NCI-H774 (cell line): ENCODE data around the gene SLC5A4.

Experiments
- DNase-seq: peaks from one replicate; lab custom pipeline; 2025; lab: John Stamatoyannopoulos, UW

The SLC5A4 gene

DNA sequence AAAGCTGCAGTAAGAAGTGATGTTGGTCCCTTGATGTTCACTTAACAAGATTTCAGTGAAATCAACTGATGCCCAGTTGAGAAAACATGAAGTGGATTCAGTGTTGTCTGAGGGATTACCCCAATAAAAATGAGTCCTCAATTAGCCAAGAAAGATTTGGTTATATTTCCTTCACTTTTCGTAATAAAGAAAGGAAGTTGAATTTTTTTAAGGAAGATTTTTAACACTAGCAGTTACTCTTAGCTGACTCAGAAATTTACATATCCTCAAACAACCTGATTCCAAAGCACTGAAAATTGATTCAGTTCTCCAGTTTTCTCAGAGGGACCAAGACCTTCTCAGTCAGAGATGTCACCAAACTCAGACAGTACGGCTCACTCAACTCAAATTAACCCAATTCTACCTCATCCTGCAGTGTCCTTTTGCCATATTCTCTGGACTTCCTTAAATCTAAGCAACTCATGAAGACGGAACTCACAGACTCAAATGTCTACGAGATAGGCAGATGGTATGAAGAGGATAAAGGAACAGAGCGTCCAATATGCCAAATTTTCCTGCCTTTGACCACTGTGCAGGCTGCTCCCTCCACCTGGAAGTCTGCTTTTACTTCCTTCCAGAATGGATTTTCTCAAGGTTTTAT lies 22.8 kb downstream of the SLC5A4 start:
- DNase-seq: no peak

DNA sequence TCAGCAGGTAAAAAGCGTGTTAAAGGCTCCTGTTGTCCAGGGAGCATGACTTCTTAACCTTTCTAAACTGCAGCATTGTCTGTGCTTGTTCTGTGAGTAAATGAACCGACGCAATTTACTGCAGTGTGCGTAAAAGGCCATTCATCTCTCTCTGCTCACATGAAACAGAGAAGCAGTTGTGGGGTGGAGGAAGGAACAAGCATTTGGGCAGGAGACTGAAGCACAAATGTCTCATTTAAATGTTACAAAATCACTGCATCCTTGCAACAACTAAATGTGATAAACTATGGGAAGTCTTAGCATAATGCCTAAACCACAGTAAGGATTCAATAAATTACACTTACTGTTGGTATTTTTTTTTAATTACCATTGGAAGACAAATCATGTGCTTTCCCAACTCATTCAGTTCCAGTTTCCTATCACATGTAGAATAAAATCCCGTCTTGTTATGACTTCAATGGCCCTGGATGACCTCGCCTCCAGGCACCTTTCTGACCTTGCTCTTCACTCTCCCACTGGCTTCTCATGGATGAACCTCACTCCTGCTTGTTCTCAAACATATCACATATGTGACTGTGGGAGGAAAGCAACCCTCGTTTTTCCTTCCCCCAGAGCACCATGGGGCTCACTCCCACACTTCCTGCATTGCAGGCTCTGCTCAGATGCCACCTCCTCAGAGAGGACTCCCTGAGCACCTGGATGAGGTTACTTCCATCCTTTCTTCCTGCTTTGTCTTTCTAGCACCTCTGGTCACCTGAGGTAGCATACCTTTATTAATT lies 28.6 kb downstream of the SLC5A4 start:
- DNase-seq: no peak

GRCh38 chr22:32222991-32223390 lies 32.2 kb downstream of the SLC5A4 start:
- DNase-seq: no peak

- no peak for DNase-seq
Measured at GRCh38 chr22:32219026-32219425, 36.1 kb downstream of the SLC5A4 start.

GRCh38 chr22:32218470-32218869 lies 36.7 kb downstream of the SLC5A4 start:
- no peak for DNase-seq

- DNase-seq: no peak
Measured at GRCh38 chr22:32217465-32217864, 37.7 kb downstream of the SLC5A4 start.

DNA sequence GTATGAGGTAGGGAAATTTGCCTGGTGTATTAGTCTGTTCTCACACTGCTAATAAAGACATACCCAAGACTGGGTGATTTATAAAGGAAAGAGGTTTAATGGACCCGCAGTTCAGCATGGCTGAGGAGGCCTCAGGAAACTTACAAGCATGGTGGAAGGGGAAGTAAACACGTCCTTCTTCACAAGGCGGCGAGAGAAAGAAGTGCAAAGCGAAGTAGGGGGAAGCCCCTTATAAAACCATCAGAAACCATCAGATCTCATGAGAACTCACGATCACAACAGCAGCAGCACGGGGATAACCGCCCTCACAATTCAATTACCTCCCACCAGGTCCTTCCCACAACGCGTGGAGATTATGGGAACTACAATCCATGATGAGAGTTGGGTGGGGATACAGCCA lies 38.2 kb downstream of the SLC5A4 start:
- DNase-seq: no peak

- no peak for DNase-seq
Measured at GRCh38 chr22:32211011-32211410, 44.1 kb downstream of the SLC5A4 start.

DNA sequence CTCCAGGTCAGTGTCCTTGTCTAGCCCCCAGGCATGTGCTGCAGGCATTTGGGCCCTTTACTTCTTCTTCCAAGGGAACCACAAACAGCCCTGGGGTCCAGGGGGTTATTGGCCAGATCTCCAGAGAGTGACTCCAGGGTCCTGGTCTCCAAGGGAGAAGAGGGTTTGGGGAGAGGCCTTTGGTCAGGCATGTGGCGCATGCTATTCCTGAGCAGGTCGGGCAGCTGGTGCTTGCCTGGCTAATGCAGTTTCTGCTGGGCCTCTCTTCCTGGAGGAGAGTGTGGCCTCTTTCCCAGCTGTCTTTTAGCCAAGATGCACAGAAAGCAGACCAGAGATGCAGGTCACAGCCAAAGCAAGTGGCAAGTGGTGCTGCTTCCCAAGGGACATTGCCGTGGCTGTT lies 46.5 kb downstream of the SLC5A4 start:
- no peak for DNase-seq

GRCh38 chr22:32207971-32208480 lies 47.1 kb downstream of the SLC5A4 start:
- no peak for DNase-seq

- peak; percentile 4 for DNase-seq
Measured at GRCh38 chr22:32206774-32207758, 48.1 kb downstream of the SLC5A4 start.

GRCh38 chr22:32205974-32206773 lies 49.0 kb downstream of the SLC5A4 start:
- DNase-seq: no peak

DNA sequence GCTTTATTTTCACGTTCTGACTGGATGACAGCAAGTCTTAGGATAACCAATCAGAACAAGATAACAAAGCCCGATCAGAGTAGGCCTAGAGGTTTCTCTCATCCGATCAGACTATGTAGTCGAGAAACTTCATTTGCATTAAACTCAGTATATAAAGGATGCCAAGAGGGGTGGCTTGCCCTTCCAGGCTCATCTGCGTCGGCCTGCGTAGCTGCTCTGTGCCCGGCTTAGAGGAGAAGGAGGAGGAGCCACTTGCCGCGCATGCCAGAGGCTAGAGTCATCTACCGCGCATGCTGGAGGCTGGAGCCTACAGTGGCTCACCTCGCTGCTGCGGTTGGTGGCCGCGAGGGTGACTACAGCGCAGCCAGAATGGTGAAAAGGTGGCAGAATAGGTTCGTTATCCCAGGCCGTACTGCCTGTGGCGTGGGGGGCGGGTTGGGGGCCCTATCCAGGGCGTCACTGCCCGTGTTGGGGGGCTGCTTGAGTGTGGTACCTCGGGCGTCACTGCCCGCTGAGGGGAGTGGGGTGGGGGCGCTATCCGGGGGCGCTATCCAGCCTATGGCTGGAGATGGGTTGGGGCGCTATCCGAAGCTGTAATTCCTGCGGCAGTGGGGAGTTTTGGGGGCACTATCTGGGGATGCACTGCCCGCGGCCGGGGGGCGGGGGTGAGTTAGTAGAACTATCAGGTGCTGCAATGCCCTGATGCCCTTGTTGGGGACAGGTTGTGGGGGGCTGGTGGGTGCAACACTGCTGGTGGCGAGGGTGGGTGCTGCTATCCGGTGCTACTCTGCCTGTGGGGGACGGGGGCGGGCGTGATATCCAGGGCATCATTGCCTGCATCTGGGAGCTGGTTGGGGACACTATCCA lies 50.1 kb downstream of the SLC5A4 start, which contains the start of gene RFPL2:
TSS of gene RFPL2 (minus strand) at position 218 of the 867 bp plus-strand sequence. CDS start 2,622 bp downstream, outside the sequence.
- no peak for DNase-seq

DNA sequence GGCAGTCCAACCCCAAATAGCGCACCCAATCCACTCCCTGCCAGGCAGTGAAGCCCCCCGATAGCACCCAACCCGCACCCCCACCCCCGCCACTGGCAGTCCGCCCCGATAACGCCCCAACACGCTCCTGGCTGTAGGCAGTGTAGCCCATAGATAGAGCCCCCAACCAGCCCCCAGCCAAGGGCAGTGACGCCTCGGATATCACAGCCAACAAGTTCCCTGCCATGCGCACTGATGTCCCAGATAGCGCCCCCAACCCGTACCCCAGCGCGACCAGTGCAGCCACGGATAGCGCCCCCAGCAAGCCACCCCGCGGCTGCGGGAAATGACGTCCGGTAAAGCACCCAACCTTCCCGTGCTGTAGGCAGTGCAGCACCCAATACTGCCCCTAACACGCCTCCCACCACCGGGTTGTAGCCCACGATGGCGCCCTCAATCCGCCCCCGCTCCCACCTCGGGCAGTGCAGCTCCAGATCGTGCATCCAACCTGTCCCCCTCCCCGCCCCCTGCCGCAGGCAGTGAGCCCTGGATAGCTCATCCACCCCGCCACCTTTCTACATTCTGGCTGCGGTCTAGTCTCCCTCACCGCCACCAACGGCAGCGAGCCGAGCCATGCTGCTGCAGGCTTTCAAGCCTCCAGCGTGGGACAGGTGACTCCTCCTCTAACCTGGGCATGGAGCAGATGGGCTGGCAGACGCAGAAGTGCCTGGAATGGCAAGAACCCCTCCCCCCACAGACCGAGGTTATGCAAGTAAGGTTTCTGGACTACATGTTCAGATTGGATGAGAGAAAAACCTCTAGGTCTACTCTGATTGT lies 50.9 kb downstream of the SLC5A4 start:
- peak; percentile 4 for DNase-seq

DNA sequence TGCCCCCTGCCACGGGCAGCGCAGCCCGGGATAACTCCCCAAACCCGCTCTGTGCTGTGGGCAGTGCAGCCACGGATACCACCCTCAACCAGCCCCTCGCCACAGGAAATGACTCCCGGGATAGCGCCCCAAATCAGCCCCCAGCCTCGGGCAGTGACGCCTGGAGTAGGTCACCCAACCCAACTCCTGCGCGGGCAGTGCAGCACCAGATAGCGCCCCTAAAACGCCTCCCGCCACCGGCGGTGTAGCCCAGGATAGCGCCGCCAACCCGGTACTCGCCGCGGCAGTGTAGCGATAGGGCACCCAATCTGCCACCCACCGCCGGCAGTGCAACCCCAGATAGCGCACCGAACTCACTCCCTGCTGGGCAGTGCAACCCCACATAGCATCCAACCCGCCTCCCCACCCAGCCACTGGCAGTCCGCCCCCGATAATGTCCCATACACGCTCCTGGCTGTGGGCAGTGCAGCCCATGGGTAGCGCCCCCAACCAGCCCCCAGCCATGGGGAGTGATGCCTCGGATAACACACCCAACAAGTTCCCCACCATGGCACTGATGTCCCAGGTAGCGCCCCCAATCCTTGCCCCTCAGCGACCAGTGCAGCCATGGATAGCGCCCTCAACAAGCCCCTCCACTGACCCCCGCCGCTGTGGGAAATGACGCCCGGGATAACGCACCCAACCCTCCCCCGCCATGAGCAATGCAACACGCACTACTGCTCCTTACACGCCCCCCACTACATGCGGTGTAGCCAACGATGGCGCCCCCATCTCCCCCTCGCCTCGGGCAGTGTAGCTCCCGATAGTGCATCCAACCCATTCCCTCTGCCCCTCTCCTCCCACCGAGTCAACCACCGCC lies 51.7 kb downstream of the SLC5A4 start:
- no peak for DNase-seq

- DNase-seq: peak; percentile 6
Measured at GRCh38 chr22:32202539-32203180, 52.5 kb downstream of the SLC5A4 start.

GRCh38 chr22:32202161-32202538 lies 53.0 kb downstream of the SLC5A4 start:
- DNase-seq: no peak

GRCh38 chr22:32200752-32201151 lies 54.4 kb downstream of the SLC5A4 start:
- no peak for DNase-seq
